SIG-M5 (cell line): ENCODE results near the gene NAA10.

Source experiments
- DNase-seq: peaks from one replicate; lab custom pipeline; 2025; lab: John Stamatoyannopoulos, UW

NAA10 gene

DNA sequence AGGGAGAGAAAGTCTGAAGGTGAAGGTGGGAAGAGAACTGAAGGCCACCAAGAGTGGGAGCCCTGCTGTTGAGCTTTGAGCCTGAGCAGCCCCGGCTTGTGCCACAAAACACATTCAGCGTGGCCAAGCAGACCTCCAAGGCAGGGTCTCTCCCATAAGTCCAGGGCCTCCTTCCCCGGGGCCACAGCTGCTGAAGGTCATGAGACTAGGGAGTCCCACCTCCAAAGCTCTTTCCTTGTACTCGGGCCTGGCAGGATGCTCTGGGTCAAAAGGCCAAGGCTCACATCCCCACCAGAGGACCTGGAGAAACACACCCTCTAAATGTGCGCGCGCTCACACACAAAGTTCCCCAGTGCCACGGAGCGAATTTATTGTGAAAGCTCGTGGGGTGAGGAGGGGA is 5.3 kb downstream of the NAA10 start:
- DNase-seq: no peak

DNA sequence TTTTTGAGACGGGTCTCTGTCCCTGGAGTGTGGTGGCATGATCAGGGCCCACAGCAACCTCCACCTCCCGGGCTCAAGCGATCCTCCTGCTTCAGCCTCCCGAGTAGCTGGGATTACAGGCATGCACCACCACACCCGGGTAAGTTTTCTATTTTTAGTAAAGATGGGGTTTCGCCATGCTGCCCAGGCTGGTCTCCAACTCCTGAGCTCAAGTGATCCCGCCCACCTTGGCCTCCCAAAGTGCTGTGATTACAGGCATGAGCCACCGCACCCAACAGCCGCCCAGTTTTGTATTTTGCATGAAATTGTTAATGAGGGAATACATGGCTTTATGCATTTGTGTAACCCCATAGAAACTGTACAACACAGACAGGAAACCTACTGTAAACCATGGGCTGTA is 6.0 kb downstream of the NAA10 start:
- no peak for DNase-seq

DNA sequence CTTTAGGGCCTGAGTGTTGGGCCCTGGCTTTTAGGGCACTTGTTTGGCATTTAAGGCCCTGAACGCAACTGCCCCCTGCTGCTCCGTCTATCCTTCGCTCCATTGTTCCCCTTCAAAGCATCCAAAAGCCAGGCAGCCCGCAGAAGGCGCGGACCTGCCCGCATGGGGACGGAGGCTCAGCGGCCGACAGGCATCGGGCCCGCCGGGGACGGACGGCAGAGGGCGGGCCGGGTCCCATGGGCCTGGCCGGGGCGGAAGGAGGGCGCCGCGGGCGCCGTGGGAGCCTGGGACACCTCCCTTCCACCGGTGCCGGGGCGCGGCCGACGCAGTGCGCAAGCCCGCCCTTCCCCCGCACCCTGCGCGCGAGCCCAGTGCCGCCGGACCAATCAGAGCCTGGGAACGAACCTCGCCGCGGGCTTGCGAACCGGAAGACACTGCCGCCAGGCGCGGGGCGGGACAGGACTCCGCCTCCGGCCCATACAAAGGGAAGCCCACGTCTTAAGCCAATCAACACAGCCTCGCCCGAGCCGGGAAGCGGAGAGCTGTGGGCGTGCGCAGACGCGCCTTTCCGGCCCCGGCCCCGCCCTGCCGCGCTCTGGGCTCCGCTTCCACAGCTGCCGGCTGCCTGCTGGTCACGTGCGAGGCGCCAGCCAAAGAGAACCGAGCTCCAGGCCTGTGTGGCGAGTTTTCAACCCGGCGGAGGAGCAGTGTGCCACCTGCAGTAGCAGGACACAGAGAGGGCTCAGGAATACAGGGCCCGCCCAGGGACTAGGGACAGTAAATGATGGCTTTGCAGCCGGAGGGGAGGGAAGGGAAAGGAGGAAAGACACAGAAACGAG is 6.7 kb downstream of the NAA10 start:
- peak; percentile 77 for DNase-seq

DNA sequence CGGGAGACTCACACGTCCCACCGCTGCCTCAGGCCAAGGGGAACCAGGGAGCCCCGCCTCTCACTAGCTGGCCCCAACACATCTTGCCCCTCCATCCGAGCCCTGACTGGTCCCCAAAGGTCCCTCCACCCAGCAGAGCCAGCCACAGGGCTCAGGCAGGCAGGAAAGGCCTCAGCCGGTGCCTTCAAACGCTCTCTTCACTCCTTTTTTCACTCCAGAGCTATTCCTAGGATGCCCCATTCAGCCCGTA is 7.2 kb downstream of the NAA10 start:
- no peak for DNase-seq

DNA sequence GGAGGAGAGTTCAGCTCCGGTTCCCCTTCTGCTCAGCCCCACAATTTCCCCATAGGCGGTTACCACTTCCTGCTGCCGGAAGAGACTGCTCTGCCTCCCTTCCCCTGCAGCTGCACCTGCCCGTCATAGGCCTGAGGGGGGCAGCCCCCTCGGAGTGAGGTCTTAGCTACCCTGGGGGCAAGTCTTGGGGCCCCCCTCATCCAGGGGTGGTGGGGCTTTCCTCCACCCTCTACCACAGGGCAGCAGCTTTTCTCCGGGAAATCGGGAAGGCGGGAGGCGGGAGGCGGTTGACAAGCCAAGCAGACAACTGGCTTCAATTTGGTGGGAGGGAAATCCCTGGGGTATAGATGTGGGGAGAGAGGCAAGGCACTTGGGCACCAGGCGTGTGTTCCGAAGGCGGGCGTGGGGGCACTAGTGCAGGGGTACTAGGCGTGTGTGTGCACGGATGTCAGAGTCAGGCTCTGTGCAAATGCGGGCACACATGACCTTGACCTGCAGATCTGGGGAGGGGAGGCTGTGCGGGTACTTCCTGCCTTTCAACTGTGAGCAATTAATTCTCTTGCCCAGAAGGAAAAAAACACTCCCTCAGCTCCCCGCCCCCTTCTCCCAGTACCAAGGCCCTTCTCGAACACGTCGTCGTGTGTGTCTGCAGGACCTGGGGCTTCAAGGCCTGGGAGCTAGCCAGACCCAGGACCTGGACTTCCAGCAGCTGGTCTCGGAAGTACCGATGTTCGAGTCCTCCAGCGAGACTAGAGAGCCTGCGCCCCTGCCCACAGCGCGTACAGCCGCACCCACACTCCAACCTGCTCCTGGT is 7.8 kb downstream of the NAA10 start:
- DNase-seq: peak; percentile 79

DNA sequence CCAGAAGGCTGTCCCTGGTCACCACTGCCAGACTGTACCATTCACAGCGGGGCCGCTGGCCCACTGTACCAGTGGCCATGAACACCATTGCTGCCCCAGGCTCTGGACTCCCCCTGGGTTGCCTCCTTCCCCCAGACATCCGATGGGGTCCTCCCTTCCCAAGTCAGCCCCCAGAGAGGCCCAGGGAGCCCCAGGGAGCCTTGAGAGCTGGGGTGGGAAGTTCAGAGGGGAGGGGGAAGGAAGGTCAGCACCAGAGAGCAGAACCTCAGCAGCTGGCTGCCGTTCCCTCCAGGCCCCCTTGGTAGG is 8.3 kb downstream of the NAA10 start:
- DNase-seq: no peak

- no peak for DNase-seq
Observed at GRCh38 chrX:153925739-153926551, 8.9 kb downstream of the NAA10 start, which contains the start of gene ARHGAP4. Gene ARHGAP4, minus strand, starts transcription at chrX:153926264. Its CDS starts 62 bp downstream, at chrX:153926202.

GRCh38 chrX:153925387-153925738 is 9.5 kb downstream of the NAA10 start:
- DNase-seq: no peak

- no peak for DNase-seq
Observed at GRCh38 chrX:153924149-153924861, 10.5 kb downstream of the NAA10 start.

- DNase-seq: no peak
Observed at GRCh38 chrX:153922932-153923857, 11.6 kb downstream of the NAA10 start.

DNA sequence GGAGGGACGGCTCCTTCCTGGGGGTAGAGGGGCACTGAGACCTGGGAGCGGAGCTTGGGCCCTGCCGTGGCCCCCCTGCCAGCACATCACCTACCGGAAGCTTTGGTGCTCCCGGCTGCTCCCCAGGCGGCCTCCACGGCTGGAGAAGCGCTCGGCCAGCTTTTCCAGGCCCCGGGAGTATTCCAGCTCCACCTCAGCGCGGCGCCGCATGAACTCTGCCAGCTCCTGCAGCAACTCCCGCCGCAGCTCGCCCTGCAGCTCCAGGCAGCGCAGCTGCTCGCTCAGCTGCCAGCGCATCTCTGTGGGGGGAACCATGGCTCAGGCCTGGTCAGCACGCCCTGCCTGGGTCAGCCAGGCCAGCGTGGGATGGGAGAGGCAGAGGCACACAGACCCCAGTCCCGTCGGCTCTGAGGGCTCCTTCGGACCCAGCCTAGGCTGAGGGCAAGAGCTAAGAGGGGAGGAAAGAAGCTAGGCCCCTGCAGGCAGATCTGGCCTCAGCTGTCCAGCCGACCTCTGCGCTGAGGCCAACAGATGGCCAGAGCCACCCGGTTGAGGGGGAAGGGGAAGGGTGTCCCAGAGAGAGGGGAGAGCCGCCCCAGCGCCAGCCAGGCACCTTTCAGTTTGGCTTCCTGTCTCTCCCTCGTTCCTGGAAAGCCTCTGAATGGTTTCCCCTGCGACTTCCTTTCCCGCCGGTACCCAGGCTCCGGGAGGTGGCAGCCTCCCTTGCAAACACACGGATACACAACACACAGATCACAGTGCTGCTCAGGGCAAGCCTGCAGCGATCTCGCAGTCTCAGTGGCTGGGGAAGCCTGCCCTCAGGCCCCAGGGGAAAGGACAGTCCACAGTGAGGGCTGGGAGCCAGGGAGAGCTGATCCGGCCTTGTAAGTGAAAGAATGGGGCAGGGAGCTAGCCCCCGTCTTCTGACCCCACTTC is 13.1 kb downstream of the NAA10 start:
- DNase-seq: no peak

GRCh38 chrX:153921070-153921469 is 13.8 kb downstream of the NAA10 start:
- no peak for DNase-seq

- DNase-seq: no peak
Observed at GRCh38 chrX:153920546-153920945, 14.3 kb downstream of the NAA10 start.

DNA sequence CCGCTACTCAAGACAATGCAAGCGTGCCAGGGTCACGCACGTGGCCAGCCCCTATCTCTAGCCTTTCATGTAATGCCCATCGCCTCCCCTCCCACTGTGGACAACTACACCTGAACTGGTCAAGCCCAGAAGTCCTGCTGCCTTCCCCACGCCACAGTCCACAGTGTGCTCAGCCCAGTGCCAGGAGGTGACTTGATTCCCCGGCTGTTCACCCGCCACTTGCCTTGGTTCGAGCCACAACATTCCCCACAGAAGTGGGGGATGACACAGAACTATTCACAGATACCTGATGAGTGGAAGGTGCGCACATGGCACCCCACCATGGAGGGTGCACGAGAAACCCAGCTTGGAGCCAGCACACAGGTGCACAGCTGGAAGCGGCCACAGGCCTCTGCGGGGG is 15.6 kb downstream of the NAA10 start:
- no peak for DNase-seq

DNA sequence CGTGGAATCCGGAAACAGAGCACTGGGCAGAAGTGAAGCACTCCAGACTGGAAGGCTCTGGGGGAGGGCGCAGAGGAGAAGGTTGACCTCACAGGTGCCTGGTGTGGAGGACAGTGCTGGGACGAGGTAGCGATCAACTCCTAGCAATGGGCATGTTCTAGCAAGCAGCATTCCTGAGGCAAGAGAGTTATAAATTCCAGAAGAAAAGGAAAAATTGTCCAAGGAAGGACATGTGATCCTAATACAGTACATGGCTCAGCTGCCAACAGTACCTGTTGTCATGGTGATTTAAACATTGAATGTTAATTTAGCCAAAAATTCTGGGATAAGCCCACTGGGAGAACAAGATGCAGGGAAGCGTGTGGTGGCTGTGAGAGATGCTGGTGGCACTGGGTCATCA is 17.0 kb downstream of the NAA10 start:
- DNase-seq: no peak

GRCh38 chrX:153913701-153914100 is 21.1 kb downstream of the NAA10 start:
- DNase-seq: no peak

DNA sequence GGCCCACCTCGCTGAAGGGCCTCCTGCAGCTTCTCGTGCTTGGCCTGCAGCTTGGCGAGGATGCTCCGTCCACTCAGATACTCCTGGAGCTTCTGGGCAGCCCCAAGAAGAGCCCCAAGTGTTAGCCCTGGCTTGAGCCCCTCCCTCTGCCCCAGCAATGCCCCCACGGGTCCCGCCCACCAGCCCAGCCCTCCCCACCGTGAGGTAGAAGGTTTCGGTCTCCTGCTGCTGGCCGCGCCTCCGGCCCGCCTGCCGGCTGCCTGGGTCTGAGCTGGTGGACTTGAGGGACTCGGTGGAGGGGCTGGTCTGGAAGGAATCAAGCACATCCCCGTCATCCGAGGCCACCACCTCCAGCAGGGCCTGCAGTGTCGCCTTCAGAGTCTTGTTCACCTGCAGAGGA is 21.6 kb downstream of the NAA10 start:
- DNase-seq: no peak

GRCh38 chrX:153911798-153912197 is 23.0 kb downstream of the NAA10 start:
- no peak for DNase-seq

DNA sequence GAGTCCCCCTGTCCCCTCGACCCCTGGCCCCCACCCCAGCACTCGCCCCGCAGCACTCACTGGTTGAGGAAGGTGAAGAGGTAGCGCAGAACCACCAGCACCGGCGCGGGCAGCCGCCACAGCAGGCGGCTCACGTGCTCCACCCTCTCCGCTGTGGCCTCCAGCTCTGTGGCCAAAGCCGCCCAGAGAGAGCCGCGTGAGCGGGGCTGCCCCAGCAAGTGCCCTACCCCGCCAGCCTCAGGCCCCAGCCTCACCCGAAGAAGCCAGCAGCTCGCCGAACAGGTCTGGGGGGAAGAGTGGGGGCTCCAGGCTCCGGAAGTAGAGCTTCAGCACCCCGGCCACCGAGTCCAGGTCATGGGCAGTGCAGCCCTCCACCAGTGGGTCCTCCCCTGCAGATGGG is 24.4 kb downstream of the NAA10 start:
- DNase-seq: no peak

DNA sequence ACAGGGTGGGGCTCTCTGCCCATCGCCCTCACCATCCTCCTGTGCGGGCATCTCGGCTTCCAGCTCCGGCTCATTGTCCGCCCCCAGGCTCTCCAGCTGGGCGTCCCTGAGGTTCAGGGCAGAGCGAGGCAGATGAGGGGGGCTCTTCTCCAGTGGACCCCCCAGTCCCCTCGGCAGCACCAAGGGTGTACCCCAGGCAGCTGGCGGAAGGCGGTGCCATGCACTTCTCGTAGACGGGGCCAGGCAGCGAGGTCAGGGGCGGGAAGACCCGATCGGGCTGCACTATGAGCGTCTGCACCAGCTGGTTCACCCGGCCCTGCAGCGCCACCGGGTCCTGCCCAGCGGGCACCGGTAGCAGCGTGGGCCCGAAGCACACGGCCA is 24.9 kb downstream of the NAA10 start:
- DNase-seq: no peak
